ENCODE measurements around the gene MAD1L1.
"Not testable (repeated sequence)": the region's sequence is repeated elsewhere in the genome, so short reads cannot be mapped to it uniquely, and the experiment has no call there.

The MAD1L1 gene

GRCh38 chr7:1829668-1830067 lies 403.1 kb downstream of the MAD1L1 start:
- H3K27ac ChIP-seq, result not testable (repeated sequence)

- no peak for TF ChIP-seq CTCF (conservative IDR thresholded peaks at IDR 0.05)
- no peak overlapping the region for H3K27ac ChIP-seq
Measured at GRCh38 chr7:1829111-1829510, 403.6 kb downstream of the MAD1L1 start.

GRCh38 chr7:1828170-1828569 lies 404.6 kb downstream of the MAD1L1 start:
- not testable (repeated sequence) for H3K27ac ChIP-seq

GRCh38 chr7:1827521-1827981 lies 405.2 kb downstream of the MAD1L1 start:
- not testable (repeated sequence) for H3K27ac ChIP-seq

- not testable (repeated sequence) for H3K27ac ChIP-seq
Measured at GRCh38 chr7:1826931-1827330, 405.8 kb downstream of the MAD1L1 start.

- no peak overlapping the region for H3K27ac ChIP-seq
- TF ChIP-seq CTCF (conservative IDR thresholded peaks at IDR 0.05), result no peak
Measured at GRCh38 chr7:1825897-1826741, 406.6 kb downstream of the MAD1L1 start.

- H3K27ac ChIP-seq, result not testable (repeated sequence)
Measured at GRCh38 chr7:1825647-1825896, 407.2 kb downstream of the MAD1L1 start.

- not testable (repeated sequence) for H3K27ac ChIP-seq
Measured at GRCh38 chr7:1824882-1825646, 407.7 kb downstream of the MAD1L1 start.

- H3K27ac ChIP-seq, result not testable (repeated sequence)
Measured at GRCh38 chr7:1824151-1824881, 408.4 kb downstream of the MAD1L1 start.

GRCh38 chr7:1823376-1824150 lies 409.2 kb downstream of the MAD1L1 start:
- TF ChIP-seq CTCF (conservative IDR thresholded peaks at IDR 0.05), result no peak
- H3K27ac ChIP-seq, result no peak overlapping the region

GRCh38 chr7:1819259-1819841 lies 413.4 kb downstream of the MAD1L1 start:
- H3K27ac ChIP-seq, result no peak overlapping the region
- TF ChIP-seq CTCF (conservative IDR thresholded peaks at IDR 0.05), result no peak
